Neuronal stem cell (in vitro differentiated cells): ENCODE data around the gene POU4F1.

Experiments used
- DNase-seq: peaks from one replicate; pipeline ENCODE4 v3.0.0-alpha.2; 2013; ENCODE audit warnings: low spot score
- H2AFZ ChIP-seq: one replicate; pipeline ENCODE4 v1.6.1; 2013; ENCODE audit warnings: mild to moderate bottlenecking, low read length, inconsistent platforms
- H2AK5ac ChIP-seq: 2 replicates; pipeline ENCODE4 v1.6.1; 2013; ENCODE audit warnings: low read depth, mild to moderate bottlenecking, inconsistent platforms, low read length, moderate library complexity, mixed read lengths
- H2BK120ac ChIP-seq: 2 replicates; pipeline ENCODE4 v1.6.1; 2013; ENCODE audit warnings: low read depth, mild to moderate bottlenecking, inconsistent platforms, low read length, moderate library complexity, mixed read lengths
- H2BK12ac ChIP-seq: one replicate; pipeline ENCODE4 v1.6.1; 2013; ENCODE audit warnings: low read length, inconsistent platforms
- H2BK15ac ChIP-seq: 2 replicates; pipeline ENCODE4 v1.6.1; 2013; ENCODE audit warnings: mild to moderate bottlenecking, low read length, inconsistent platforms, mixed read lengths
- H2BK5ac ChIP-seq: one replicate; pipeline ENCODE4 v1.6.1; 2013; ENCODE audit warnings: inconsistent platforms, mild to moderate bottlenecking, low read length, moderate library complexity
- H3K14ac ChIP-seq: one replicate; pipeline ENCODE4 v1.6.1; 2013; ENCODE audit warnings: low read length, inconsistent platforms
- H3K18ac ChIP-seq: 2 replicates; pipeline ENCODE4 v1.6.1; 2013; ENCODE audit warnings: low read length, inconsistent platforms
- H3K23ac ChIP-seq: 2 replicates; pipeline ENCODE4 v1.6.1; 2013; ENCODE audit warnings: low read depth, mild to moderate bottlenecking, mixed read lengths, low read length, inconsistent platforms; ENCODE audit not compliant: poor library complexity
- H3K27ac ChIP-seq: replicated peaks from 3 replicates; pipeline ENCODE4 v1.5.1; 2013; ENCODE audit warnings: low read length, inconsistent platforms
- H3K27me3 ChIP-seq, 3 experiments: 2 replicates each; pipeline ENCODE4 v1.6.1; 2013; ENCODE audit warnings: low read length in 3 of 3, mild to moderate bottlenecking in 2 of 3, inconsistent platforms in 1 of 3, low read depth in 1 of 3, mixed read lengths in 1 of 3, moderate library complexity in 1 of 3; ENCODE audit not compliant: control insufficient read depth in 3 of 3, insufficient read depth in 3 of 3
- H3K36me3 ChIP-seq, 2 donors: replicated peaks in 1 of 2; 2 replicates each; pipeline ENCODE4 v1.6.1; 2013; ENCODE audit warnings: low read length in 2 of 2; ENCODE audit not compliant: control insufficient read depth in 2 of 2, insufficient read depth in 2 of 2
- H3K4ac ChIP-seq: 2 replicates; pipeline ENCODE4 v1.6.1; 2013; ENCODE audit warnings: inconsistent platforms, mild to moderate bottlenecking, low read length, moderate library complexity
- H3K4me1 ChIP-seq, 2 donors: 1 replicate in 1 of 2; 2 replicates in 1 of 2; pipeline ENCODE4 v1.6.1; 2013; ENCODE audit warnings: low read length in 2 of 2, low read depth in 1 of 2; ENCODE audit not compliant: control insufficient read depth in 2 of 2, insufficient read depth in 1 of 2
- H3K4me2 ChIP-seq: one replicate; pipeline ENCODE4 v1.6.1; 2013; ENCODE audit warnings: mild to moderate bottlenecking, low read length, inconsistent platforms; ENCODE audit not compliant: insufficient read depth, poor library complexity, severe bottlenecking
- H3K4me3 ChIP-seq, 2 donors: 2 replicates each; pipeline ENCODE4 v1.5.1; 2013; ENCODE audit warnings: low read length in 2 of 2, mild to moderate bottlenecking in 2 of 2, inconsistent platforms in 1 of 2, moderate library complexity in 1 of 2
- H3K79me1 ChIP-seq: one replicate; pipeline ENCODE4 v1.6.1; 2013; ENCODE audit warnings: low read depth, mild to moderate bottlenecking, inconsistent platforms, low read length, moderate library complexity
- H3K9ac ChIP-seq: one replicate; pipeline ENCODE4 v1.6.1; 2013; ENCODE audit warnings: mild to moderate bottlenecking, low read depth, low read length, inconsistent platforms; ENCODE audit not compliant: poor library complexity
- H3K9me3 ChIP-seq, 2 donors: replicated peaks in 1 of 2; 2 replicates each; pipeline versions ENCODE3 to v1.6.1; 2013; ENCODE audit warnings: low read length in 2 of 2, mild to moderate bottlenecking in 2 of 2, inconsistent platforms in 1 of 2, low read depth in 1 of 2, mixed read lengths in 1 of 2, moderate library complexity in 1 of 2; ENCODE audit not compliant: control insufficient read depth in 2 of 2, insufficient read depth in 1 of 2
- H4K8ac ChIP-seq: one replicate; pipeline ENCODE4 v1.6.1; 2013; ENCODE audit warnings: low read depth, mild to moderate bottlenecking, inconsistent platforms, low read length, moderate library complexity
- H4K91ac ChIP-seq: one replicate; pipeline ENCODE4 v1.6.1; 2013; ENCODE audit warnings: low read length, low read depth, mild to moderate bottlenecking, inconsistent platforms; ENCODE audit not compliant: poor library complexity
- WGBS, 2 donors: extraction: QIAGEN DNeasy Blood & Tissue Kit; methylation state at CpG; one replicate each; pipeline ENCODE4 v1.1.7; 2013; ENCODE audit warnings: missing lambda C conversion rate in 2 of 2, mixed read lengths in 1 of 2; ENCODE audit not compliant: insufficient read length in 2 of 2, insufficient replicate concordance in 1 of 2; ENCODE audit errors: extremely low coverage in 2 of 2; 5-methylcytosine and 5-hydroxymethylcytosine counted together

POU4F1 gene

GRCh38 chr13:78623132-78623531, 19.8 kb upstream of the POU4F1 start:
- Histone ChIP-seq H2AFZ (no peak overlapping the region), H4K8ac (no peak overlapping the region), H2BK120ac (no peak overlapping the region), H3K18ac (no peak overlapping the region), H3K4me3 (no peak overlapping the region), H2AK5ac (no peak overlapping the region), H3K23ac (no peak overlapping the region), H2BK15ac (no peak overlapping the region), H3K79me1 (no peaks in the 10 kb centered on the region), H3K14ac (no peak overlapping the region), H3K27me3 (no peaks in the 10 kb centered on the region), H3K4ac (no peak overlapping the region), H4K91ac (no peak overlapping the region), H3K27ac (no peak overlapping the region), H3K9ac (no peak overlapping the region), H3K9me3 (no peaks in the 10 kb centered on the region), H3K4me2 (no peak overlapping the region), H3K36me3 (peaks cover 0 to 80% of the 10 kb centered on the region in 2 donors), H2BK12ac (no peak overlapping the region), H2BK5ac (no peak overlapping the region), H3K4me1 (no peaks in the 10 kb centered on the region)
- no peak for DNase-seq
- no CpG with 5 or more reads among the region's 3 CpGs for WGBS, 2 donors

GRCh38 chr13:78620936-78621470, 17.7 kb upstream of the POU4F1 start:
- Histone ChIP-seq H2BK12ac (no peak overlapping the region), H2BK5ac (no peak overlapping the region), H2BK15ac (no peak overlapping the region), H3K4me3 (no peak overlapping the region), H3K18ac (no peak overlapping the region), H3K23ac (no peak overlapping the region), H3K9ac (no peak overlapping the region), H3K14ac (no peak overlapping the region), H3K9me3 (no peaks in the 10 kb centered on the region), H3K36me3 (peaks cover 2 to 81% of the 10 kb centered on the region in 2 donors), H2AK5ac (no peak overlapping the region), H3K27ac (no peak overlapping the region), H3K4ac (no peak overlapping the region), H4K8ac (no peak overlapping the region), H3K27me3 (no peaks in the 10 kb centered on the region), H3K4me2 (no peak overlapping the region), H2AFZ (no peak overlapping the region), H2BK120ac (no peak overlapping the region), H3K79me1 (no peaks in the 10 kb centered on the region), H3K4me1 (no peaks in the 10 kb centered on the region), H4K91ac (no peak overlapping the region)
- DNase-seq: no peak
- no CpG with 5 or more reads among the region's 2 CpGs for WGBS, 2 donors

- Histone ChIP-seq H2BK12ac (no peak overlapping the region), H3K14ac (no peak overlapping the region), H2AK5ac (no peak overlapping the region), H3K4me2 (no peak overlapping the region), H3K9me3 (no peaks in the 10 kb centered on the region), H3K18ac (no peak overlapping the region), H3K36me3 (peaks cover 2 to 80% of the 10 kb centered on the region in 2 donors), H3K27ac (no peak overlapping the region), H4K8ac (no peak overlapping the region), H3K27me3 (no peaks in the 10 kb centered on the region), H3K4ac (no peak overlapping the region), H3K4me1 (no peaks in the 10 kb centered on the region), H3K9ac (no peak overlapping the region), H3K23ac (no peak overlapping the region), H2BK15ac (no peak overlapping the region), H3K79me1 (peaks cover 2% of the 10 kb centered on the region), H2BK5ac (no peak overlapping the region), H3K4me3 (no peak overlapping the region), H2BK120ac (no peak overlapping the region), H4K91ac (no peak overlapping the region), H2AFZ (no peak overlapping the region)
- no CpG with 5 or more reads among the region's 1 CpG for WGBS, 2 donors
- DNase-seq: no peak
These were observed 15.1 kb upstream of the POU4F1 start for GRCh38 chr13:78618411-78618810.

GRCh38 chr13:78611040-78611439, 7.7 kb upstream of the POU4F1 start:
- DNase-seq: no peak

More at GRCh38 chr13:78611040-78611439, 7.7 kb upstream of the POU4F1 start:
- H4K91ac ChIP-seq: no peak overlapping the region
- H4K8ac ChIP-seq: no peak overlapping the region
- H3K4ac ChIP-seq: no peak overlapping the region
- H2AK5ac ChIP-seq: no peak overlapping the region
- H3K27ac ChIP-seq: no peak overlapping the region
- no peak overlapping the region for H2BK120ac ChIP-seq
- no peak overlapping the region for H3K18ac ChIP-seq
- H2BK12ac ChIP-seq: no peak overlapping the region
- peaks cover 2% of the 10 kb centered on the region for H3K79me1 ChIP-seq
- no peak overlapping the region for H2BK15ac ChIP-seq
- no peak overlapping the region for H3K23ac ChIP-seq
- H3K14ac ChIP-seq: no peak overlapping the region
- no peak overlapping the region for H3K4me2 ChIP-seq
- H3K36me3 ChIP-seq: peaks cover 0 to 25% of the 10 kb centered on the region in 2 donors
- H3K4me1 ChIP-seq: peaks cover 10% of the 10 kb centered on the region in 2 donors
- no CpG with 5 or more reads among the region's 3 CpGs for WGBS, 2 donors
- H3K9me3 ChIP-seq: peaks cover 0 to 2% of the 10 kb centered on the region in 2 donors
- no peak overlapping the region for H3K9ac ChIP-seq
- H3K4me3 ChIP-seq: no peak overlapping the region
- no peak overlapping the region for H2AFZ ChIP-seq
- H3K27me3 ChIP-seq: peaks cover 33 to 60% (median 48%) of the 10 kb centered on the region in 3 experiments
- H2BK5ac ChIP-seq: no peak overlapping the region
